ENCODE data around the gene TAS2R40.

DNA sequence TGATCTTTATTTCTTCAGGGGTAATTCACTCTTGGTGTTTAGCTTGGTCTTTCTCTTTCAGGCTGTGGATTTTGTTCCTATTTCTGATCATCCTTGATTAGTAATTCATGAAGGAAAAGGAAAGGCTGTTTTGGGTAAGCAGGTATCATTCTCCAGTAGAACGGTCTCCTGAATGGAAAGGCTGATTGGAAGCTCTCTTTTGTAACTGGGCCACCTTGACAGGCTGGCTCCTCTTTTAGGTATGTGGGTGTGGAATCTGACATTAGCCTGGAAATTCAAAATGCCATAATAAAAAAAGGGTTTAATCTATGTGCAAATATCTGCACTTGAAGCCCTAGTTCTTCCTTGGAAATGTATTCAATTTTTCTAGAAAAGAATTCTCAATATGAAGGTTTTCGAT, 19.7 kb upstream of the TAS2R40 start:
- TF ChIP-seq, protein P1, sequence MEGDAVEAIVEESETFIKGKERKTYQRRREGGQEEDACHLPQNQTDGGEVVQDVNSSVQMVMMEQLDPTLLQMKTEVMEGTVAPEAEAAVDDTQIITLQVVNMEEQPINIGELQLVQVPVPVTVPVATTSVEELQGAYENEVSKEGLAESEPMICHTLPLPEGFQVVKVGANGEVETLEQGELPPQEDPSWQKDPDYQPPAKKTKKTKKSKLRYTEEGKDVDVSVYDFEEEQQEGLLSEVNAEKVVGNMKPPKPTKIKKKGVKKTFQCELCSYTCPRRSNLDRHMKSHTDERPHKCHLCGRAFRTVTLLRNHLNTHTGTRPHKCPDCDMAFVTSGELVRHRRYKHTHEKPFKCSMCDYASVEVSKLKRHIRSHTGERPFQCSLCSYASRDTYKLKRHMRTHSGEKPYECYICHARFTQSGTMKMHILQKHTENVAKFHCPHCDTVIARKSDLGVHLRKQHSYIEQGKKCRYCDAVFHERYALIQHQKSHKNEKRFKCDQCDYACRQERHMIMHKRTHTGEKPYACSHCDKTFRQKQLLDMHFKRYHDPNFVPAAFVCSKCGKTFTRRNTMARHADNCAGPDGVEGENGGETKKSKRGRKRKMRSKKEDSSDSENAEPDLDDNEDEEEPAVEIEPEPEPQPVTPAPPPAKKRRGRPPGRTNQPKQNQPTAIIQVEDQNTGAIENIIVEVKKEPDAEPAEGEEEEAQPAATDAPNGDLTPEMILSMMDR (IDR thresholded peaks at IDR 0.05), result no peak
- TF ChIP-seq POLR2A (IDR thresholded peaks at IDR 0.05), result no peak
